ENCODE results near the gene RARG.
"Not testable (repeated sequence)": the region's sequence is repeated elsewhere in the genome, so short reads cannot be mapped to it uniquely, and the experiment has no call there.

The RARG gene

GRCh38 chr12:53208435-53208834 is 23.6 kb downstream of the RARG start:
- no peak for DNase-seq (ENCODE audit: low spot score)

GRCh38 chr12:53207042-53207441 is 25.0 kb downstream of the RARG start, which contains the start of gene ITGB7:
ITGB7 (minus strand) TSS chr12:53207251; CDS start chr12:53200443, 6,808 bp downstream.
- DNase-seq (ENCODE audit: low spot score), result no peak

- no peak for DNase-seq (ENCODE audit: low spot score)
These were observed 26.1 kb downstream of the RARG start for GRCh38 chr12:53205747-53206419.

- no peak for DNase-seq (ENCODE audit: low spot score)
These were observed 27.7 kb downstream of the RARG start for GRCh38 chr12:53204351-53204750.

- DNase-seq (ENCODE audit: low spot score), result not testable (repeated sequence)
These were observed 29.7 kb downstream of the RARG start for GRCh38 chr12:53202316-53202715.

- DNase-seq (ENCODE audit: low spot score), result no peak
These were observed 30.4 kb downstream of the RARG start for GRCh38 chr12:53201639-53202038.

- no peak for DNase-seq (ENCODE audit: low spot score)
These were observed 30.9 kb downstream of the RARG start for GRCh38 chr12:53201177-53201541.

GRCh38 chr12:53200458-53201176 is 31.4 kb downstream of the RARG start:
- no peak for DNase-seq (ENCODE audit: low spot score)

GRCh38 chr12:53200107-53200457 is 31.9 kb downstream of the RARG start:
- no peak for DNase-seq (ENCODE audit: low spot score)

GRCh38 chr12:53199700-53200099 is 32.3 kb downstream of the RARG start:
- no peak for DNase-seq (ENCODE audit: low spot score)

- DNase-seq (ENCODE audit: low spot score), result no peak
These were observed 33.4 kb downstream of the RARG start for GRCh38 chr12:53198486-53199110.

GRCh38 chr12:53197011-53197640 is 34.9 kb downstream of the RARG start:
- no peak for DNase-seq (ENCODE audit: low spot score)

- DNase-seq (ENCODE audit: low spot score), result no peak
These were observed 35.5 kb downstream of the RARG start for GRCh38 chr12:53196486-53196885.

GRCh38 chr12:53195516-53196420 is 36.2 kb downstream of the RARG start:
- no peak for DNase-seq (ENCODE audit: low spot score)

- no peak for DNase-seq (ENCODE audit: low spot score)
These were observed 37.0 kb downstream of the RARG start for GRCh38 chr12:53194973-53195372.

- DNase-seq (ENCODE audit: low spot score), result no peak
These were observed 37.9 kb downstream of the RARG start for GRCh38 chr12:53193985-53194716.

- DNase-seq (ENCODE audit: low spot score), result no peak
These were observed 39.0 kb downstream of the RARG start for GRCh38 chr12:53193040-53193439.

- DNase-seq (ENCODE audit: low spot score), result no peak
These were observed 39.4 kb downstream of the RARG start for GRCh38 chr12:53192531-53193021.

- DNase-seq (ENCODE audit: low spot score), result no peak
These were observed 40.0 kb downstream of the RARG start for GRCh38 chr12:53191885-53192530.
